DND-41 (cell line): ENCODE measurements around the gene ETV5.

Experiments
- ATAC-seq: fragments of 200-7000 bp; cut with Tn5 transposase; 3 replicates; pipeline ENCODE4 v1.9.1; 2021; ENCODE audit warnings: low read depth; ENCODE audit not compliant: insufficient read depth
- DNase-seq: peaks from one replicate; pipeline ENCODE4 v3.0.0-alpha.2; 2020
- H2AFZ ChIP-seq: 2 replicates; pipeline ENCODE4 v1.6.0; 2012; ENCODE audit warnings: low read depth, low read length
- H3K27ac ChIP-seq: 2 replicates; pipeline ENCODE4 v1.5.1; 2012; ENCODE audit warnings: low read length, inconsistent platforms
- H3K27me3 ChIP-seq: fragments of 200-600 bp; sonication (generic); 2 replicates; pipeline ENCODE4 v1.6.0; 2012; ENCODE audit warnings: low read length, mild to moderate bottlenecking, inconsistent platforms; ENCODE audit not compliant: insufficient read depth, poor library complexity
- H3K36me3 ChIP-seq: 2 replicates; pipeline ENCODE4 v1.5.1; 2012; ENCODE audit warnings: low read length, inconsistent platforms; ENCODE audit not compliant: insufficient read depth
- H3K4me1 ChIP-seq: 2 replicates; pipeline ENCODE4 v1.5.1; 2012; ENCODE audit warnings: mild to moderate bottlenecking, low read length; ENCODE audit not compliant: insufficient read depth
- H3K4me2 ChIP-seq: 2 replicates; pipeline ENCODE4 v1.6.0; 2012; ENCODE audit warnings: mild to moderate bottlenecking, moderate library complexity, low read length, inconsistent platforms; ENCODE audit not compliant: insufficient read depth
- H3K4me3 ChIP-seq, 2 experiments: fragments of 200-600 bp in 1 of 2; shearing (Covaris generic) in 1 of 2; 2 replicates each; pipeline ENCODE4 v1.5.1; 2012 to 2016; ENCODE audit warnings: inconsistent platforms in 2 of 2, low read length in 2 of 2, mild to moderate bottlenecking in 2 of 2, low read depth in 1 of 2, moderate library complexity in 1 of 2
- H3K79me2 ChIP-seq: 2 replicates; pipeline ENCODE4 v1.6.0; 2012; ENCODE audit warnings: low read length, inconsistent platforms; ENCODE audit not compliant: insufficient read depth
- H3K9ac ChIP-seq: 2 replicates; pipeline ENCODE4 v1.6.0; 2012; ENCODE audit warnings: low read depth, mild to moderate bottlenecking, inconsistent platforms, low read length, moderate library complexity
- H3K9me3 ChIP-seq: 2 replicates; pipeline ENCODE4 v1.5.1; 2012; ENCODE audit warnings: low read length, moderate library complexity, mild to moderate bottlenecking, inconsistent platforms; ENCODE audit not compliant: insufficient read depth, severe bottlenecking
- H4K20me1 ChIP-seq: 2 replicates; pipeline ENCODE4 v1.6.0; 2012; ENCODE audit warnings: low read length; ENCODE audit not compliant: insufficient read depth
- EZH2 ChIP-seq: IDR thresholded peaks from 3 replicates; pipeline ENCODE4 v1.6.1; 2012; ENCODE audit warnings: borderline replicate concordance, low read depth, mild to moderate bottlenecking, moderate library complexity, low read length, inconsistent platforms; ENCODE audit not compliant: severe bottlenecking
- TF ChIP-seq, protein P1 (sequence below): IDR thresholded peaks from 2 replicates; pipeline ENCODE4 v1.5.1; 2012; ENCODE audit warnings: borderline replicate concordance, low read length, moderate library complexity, mild to moderate bottlenecking; ENCODE audit not compliant: poor library complexity, severe bottlenecking; ENCODE audit errors: extremely low read depth

ETV5 gene

DNA sequence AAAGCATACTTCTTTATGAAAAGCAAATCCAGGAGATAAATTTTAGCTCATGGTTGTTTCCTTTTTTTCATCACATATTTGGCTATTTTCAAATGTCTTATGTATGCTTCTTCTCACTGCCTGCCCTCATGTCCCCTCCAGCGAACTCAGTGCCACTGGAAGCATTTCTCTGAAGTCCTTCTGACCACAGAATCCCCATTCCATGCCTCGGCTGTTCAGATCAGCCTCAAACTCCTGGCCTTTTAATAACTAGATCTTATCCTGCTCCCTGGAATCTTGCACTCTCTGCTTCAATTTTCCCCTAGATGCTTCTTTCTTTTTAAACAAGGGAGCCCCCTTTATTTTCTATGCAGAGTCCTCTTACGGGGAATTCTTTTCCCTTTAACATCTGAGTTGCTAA, 10.1 kb downstream of the ETV5 start:
- Histone ChIP-seq H3K9ac (no peak overlapping the region), H3K4me2 (no peak overlapping the region), H3K27ac (no peak overlapping the region), H3K9me3 (no peaks in the 10 kb centered on the region), H3K4me3 (no peak overlapping the region), H4K20me1 (peaks cover 15% of the 10 kb centered on the region), H3K4me1 (no peaks in the 10 kb centered on the region), H3K27me3 (no peaks in the 10 kb centered on the region), H3K36me3 (peaks cover 8% of the 10 kb centered on the region; the same call in 1 of the 2 replicates), H2AFZ (no peak overlapping the region), H3K79me2 (no peaks in the 10 kb centered on the region)
- no peak for DNase-seq
- ATAC-seq = no peak
- TF ChIP-seq, protein P1, sequence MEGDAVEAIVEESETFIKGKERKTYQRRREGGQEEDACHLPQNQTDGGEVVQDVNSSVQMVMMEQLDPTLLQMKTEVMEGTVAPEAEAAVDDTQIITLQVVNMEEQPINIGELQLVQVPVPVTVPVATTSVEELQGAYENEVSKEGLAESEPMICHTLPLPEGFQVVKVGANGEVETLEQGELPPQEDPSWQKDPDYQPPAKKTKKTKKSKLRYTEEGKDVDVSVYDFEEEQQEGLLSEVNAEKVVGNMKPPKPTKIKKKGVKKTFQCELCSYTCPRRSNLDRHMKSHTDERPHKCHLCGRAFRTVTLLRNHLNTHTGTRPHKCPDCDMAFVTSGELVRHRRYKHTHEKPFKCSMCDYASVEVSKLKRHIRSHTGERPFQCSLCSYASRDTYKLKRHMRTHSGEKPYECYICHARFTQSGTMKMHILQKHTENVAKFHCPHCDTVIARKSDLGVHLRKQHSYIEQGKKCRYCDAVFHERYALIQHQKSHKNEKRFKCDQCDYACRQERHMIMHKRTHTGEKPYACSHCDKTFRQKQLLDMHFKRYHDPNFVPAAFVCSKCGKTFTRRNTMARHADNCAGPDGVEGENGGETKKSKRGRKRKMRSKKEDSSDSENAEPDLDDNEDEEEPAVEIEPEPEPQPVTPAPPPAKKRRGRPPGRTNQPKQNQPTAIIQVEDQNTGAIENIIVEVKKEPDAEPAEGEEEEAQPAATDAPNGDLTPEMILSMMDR = no peak
- no peak for TF ChIP-seq EZH2

DNA sequence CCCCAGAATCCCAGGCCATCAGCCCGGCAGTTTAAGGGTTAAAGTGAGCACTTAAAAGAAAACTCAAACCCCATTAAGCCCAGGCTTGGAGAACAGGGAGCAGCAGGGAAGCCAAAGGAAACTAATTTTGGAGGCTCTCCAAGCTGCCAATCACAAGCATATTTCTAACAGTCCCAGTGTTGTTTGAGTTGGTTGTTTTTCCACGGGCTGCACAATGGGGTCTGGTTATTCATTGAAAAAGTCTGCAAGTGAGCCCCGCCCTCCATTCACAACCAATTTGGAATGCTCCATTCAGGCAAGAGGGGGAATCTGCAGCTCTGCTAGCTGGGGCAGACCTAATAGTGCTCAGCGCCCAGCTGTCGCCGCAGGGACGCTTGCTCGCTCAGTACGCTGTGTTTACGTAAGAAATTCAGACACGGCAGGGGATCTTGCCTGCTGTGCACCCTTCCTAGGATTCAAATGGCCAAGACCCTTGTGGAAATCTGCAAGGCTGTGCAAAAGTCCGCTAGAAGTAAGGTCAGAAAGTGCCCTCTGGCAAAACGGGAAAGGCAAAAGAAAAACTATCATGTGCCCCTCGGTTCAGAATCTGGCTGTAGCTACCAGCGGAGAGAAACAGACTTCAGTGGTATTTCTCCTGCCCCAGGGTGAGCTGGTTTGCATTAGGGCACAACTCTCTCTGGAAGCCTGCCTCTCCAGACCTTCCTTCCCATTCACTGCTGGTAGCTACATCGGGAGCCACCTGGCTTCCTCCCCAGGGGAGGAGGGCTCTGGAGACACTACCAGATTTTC, 11.0 kb downstream of the ETV5 start:
- H3K4me1 ChIP-seq = no peaks in the 10 kb centered on the region
- peaks cover 13% of the 10 kb centered on the region for H4K20me1 ChIP-seq
- ATAC-seq (no peak), DNase-seq (no peak)
- H3K27ac ChIP-seq = no peak overlapping the region
- H3K27me3 ChIP-seq = no peaks in the 10 kb centered on the region
- no peak overlapping the region for H3K9ac ChIP-seq
- no peaks in the 10 kb centered on the region for H3K79me2 ChIP-seq
- H3K9me3 ChIP-seq = no peaks in the 10 kb centered on the region
- no peak overlapping the region for H2AFZ ChIP-seq
- no peak overlapping the region for H3K4me2 ChIP-seq
- TF ChIP-seq EZH2 = no peak
- TF ChIP-seq, protein P1 = no peak
- H3K36me3 ChIP-seq = peaks cover 8% of the 10 kb centered on the region; the same call in 1 of the 2 replicates
- no peak overlapping the region for H3K4me3 ChIP-seq

DNA sequence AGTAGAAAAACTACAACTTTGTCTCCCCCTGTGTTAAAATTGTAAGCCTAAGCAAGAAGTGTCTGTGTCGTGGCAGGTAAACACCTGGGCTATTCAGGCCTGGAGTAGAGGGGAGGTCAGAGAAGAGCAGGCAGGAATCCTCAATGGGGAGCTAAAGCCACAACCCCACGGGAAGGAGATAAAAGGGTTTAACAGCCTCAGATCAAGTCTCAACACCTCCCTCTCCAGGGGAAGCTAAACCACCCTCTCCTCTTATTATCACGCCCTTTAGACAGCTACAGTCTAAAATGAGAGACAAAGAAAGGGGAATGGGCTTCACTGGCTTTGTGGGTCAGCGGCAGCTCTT, 11.6 kb downstream of the ETV5 start:
- H3K27me3 ChIP-seq = no peaks in the 10 kb centered on the region
- H3K79me2 ChIP-seq = no peaks in the 10 kb centered on the region
- no peak for TF ChIP-seq EZH2
- TF ChIP-seq, protein P1 = no peak
- peaks cover 8% of the 10 kb centered on the region; the same call in 1 of the 2 replicates for H3K36me3 ChIP-seq
- H3K9ac ChIP-seq = no peak overlapping the region
- 0 out of 3 replicates have a peak, but pooled peaks have one; percentile 47 for ATAC-seq
- no peaks in the 10 kb centered on the region for H3K4me1 ChIP-seq
- no peak overlapping the region for H2AFZ ChIP-seq
- no peaks in the 10 kb centered on the region for H3K9me3 ChIP-seq
- no peak overlapping the region for H3K4me2 ChIP-seq
- no peak overlapping the region for H3K4me3 ChIP-seq
- H3K27ac ChIP-seq = no peak overlapping the region
- no peak for DNase-seq
- H4K20me1 ChIP-seq = peaks cover 15% of the 10 kb centered on the region
